NB4 (cell line): ENCODE data around the gene CEBPE.

Source experiments
- MAX ChIP-seq: IDR thresholded peaks from 2 replicates; pipeline ENCODE4 v1.6.1; 2011; ENCODE audit warnings: low read depth, low read length
- MYC ChIP-seq: IDR thresholded peaks from 2 replicates; pipeline ENCODE4 v1.6.1; 2011; ENCODE audit warnings: low read depth, low read length
- TF ChIP-seq, protein P1 (sequence below): IDR thresholded peaks from one replicate; pipeline ENCODE4 v1.5.1; 2012; ENCODE audit warnings: low read depth, low read length

- no peak for TF ChIP-seq MAX
- no peak for TF ChIP-seq MYC
- TF ChIP-seq, protein P1, sequence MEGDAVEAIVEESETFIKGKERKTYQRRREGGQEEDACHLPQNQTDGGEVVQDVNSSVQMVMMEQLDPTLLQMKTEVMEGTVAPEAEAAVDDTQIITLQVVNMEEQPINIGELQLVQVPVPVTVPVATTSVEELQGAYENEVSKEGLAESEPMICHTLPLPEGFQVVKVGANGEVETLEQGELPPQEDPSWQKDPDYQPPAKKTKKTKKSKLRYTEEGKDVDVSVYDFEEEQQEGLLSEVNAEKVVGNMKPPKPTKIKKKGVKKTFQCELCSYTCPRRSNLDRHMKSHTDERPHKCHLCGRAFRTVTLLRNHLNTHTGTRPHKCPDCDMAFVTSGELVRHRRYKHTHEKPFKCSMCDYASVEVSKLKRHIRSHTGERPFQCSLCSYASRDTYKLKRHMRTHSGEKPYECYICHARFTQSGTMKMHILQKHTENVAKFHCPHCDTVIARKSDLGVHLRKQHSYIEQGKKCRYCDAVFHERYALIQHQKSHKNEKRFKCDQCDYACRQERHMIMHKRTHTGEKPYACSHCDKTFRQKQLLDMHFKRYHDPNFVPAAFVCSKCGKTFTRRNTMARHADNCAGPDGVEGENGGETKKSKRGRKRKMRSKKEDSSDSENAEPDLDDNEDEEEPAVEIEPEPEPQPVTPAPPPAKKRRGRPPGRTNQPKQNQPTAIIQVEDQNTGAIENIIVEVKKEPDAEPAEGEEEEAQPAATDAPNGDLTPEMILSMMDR, result no peak
Observed at GRCh38 chr14:23126548-23127278, 7.7 kb upstream of the CEBPE start.
